Activated naive CD8-positive, alpha-beta T cell treated with anti-CD3 and anti-CD28 coated beads, Interleukin-2, amount 50 U/mL, for 16 hours (primary cell): ENCODE measurements around the gene GABARAPL1.
A peak's percentile ranks its signal among the peaks of the same experiment; 100 is the strongest.
"Not testable (repeated sequence)": the region's sequence is repeated elsewhere in the genome, so short reads cannot be mapped to it uniquely, and the experiment has no call there.

ENCODE experiments used
- DNase-seq: peaks from one replicate; pipeline ENCODE4 v3.0.0-alpha.2; 2020; ENCODE audit warnings: low read depth, low spot score

GABARAPL1 gene

GRCh38 chr12:10197879-10198278 is 14.8 kb upstream of the GABARAPL1 start:
- no peak for DNase-seq

GRCh38 chr12:10204495-10204894 is 8.2 kb upstream of the GABARAPL1 start:
- not testable (repeated sequence) for DNase-seq

- no peak for DNase-seq
Observed at GRCh38 chr12:10205220-10205807, 7.4 kb upstream of the GABARAPL1 start.

- no peak for DNase-seq
Observed at GRCh38 chr12:10207136-10207535, 5.5 kb upstream of the GABARAPL1 start.

GRCh38 chr12:10210225-10210624 is 2.5 kb upstream of the GABARAPL1 start:
- no peak for DNase-seq

GRCh38 chr12:10211101-10211939 is 1.4 kb upstream of the GABARAPL1 start:
- DNase-seq = no peak

GRCh38 chr12:10211940-10212738 is 538 bp upstream of the GABARAPL1 start:
- DNase-seq = peak; percentile 62

- peak; percentile 57 for DNase-seq
Observed at GRCh38 chr12:10213168-10214135, 775 bp downstream of the GABARAPL1 start.

GRCh38 chr12:10214136-10214894 is 1.6 kb downstream of the GABARAPL1 start:
- no peak for DNase-seq

- DNase-seq = no peak
Observed at GRCh38 chr12:10214895-10215267, 2.2 kb downstream of the GABARAPL1 start.

GRCh38 chr12:10215436-10215835 is 2.8 kb downstream of the GABARAPL1 start:
- DNase-seq = no peak

GRCh38 chr12:10215946-10216345 is 3.3 kb downstream of the GABARAPL1 start:
- DNase-seq = not testable (repeated sequence)

- DNase-seq = no peak
Observed at GRCh38 chr12:10218021-10218420, 5.3 kb downstream of the GABARAPL1 start.

- DNase-seq = no peak
Observed at GRCh38 chr12:10220398-10221077, 7.9 kb downstream of the GABARAPL1 start.

- DNase-seq = no peak
Observed at GRCh38 chr12:10221846-10222245, 9.2 kb downstream of the GABARAPL1 start.

- DNase-seq = no peak
Observed at GRCh38 chr12:10223208-10223607, 10.5 kb downstream of the GABARAPL1 start.

GRCh38 chr12:10225426-10225825 is 12.7 kb downstream of the GABARAPL1 start:
- not testable (repeated sequence) for DNase-seq

GRCh38 chr12:10226086-10226485 is 13.4 kb downstream of the GABARAPL1 start:
- DNase-seq = no peak

GRCh38 chr12:10226731-10227130 is 14.1 kb downstream of the GABARAPL1 start:
- DNase-seq = no peak

GRCh38 chr12:10227648-10228047 is 15.0 kb downstream of the GABARAPL1 start:
- no peak for DNase-seq
